GM12891 (cell line): ENCODE results near the gene PLVAP.
A peak's percentile ranks its signal among the peaks of the same experiment; 100 is the strongest.
"Not testable (repeated sequence)": the region's sequence is repeated elsewhere in the genome, so short reads cannot be mapped to it uniquely, and the experiment has no call there.

Experiments
- DNase-seq: peaks from one replicate; pipeline ENCODE4 v3.0.0; 2011; ENCODE audit warnings: low spot score; ENCODE audit not compliant: insufficient read length
- FAIRE-seq: peaks from 2 replicates; lab custom pipeline; 2011; peaks lifted over from hg19 to GRCh38; lab: Jason Lieb, UNC
- PAX5 ChIP-seq: IDR thresholded peaks from 2 replicates; pipeline ENCODE4 v1.6.1; 2011; ENCODE audit warnings: low read length, moderate library complexity, mild to moderate bottlenecking; ENCODE audit not compliant: insufficient read depth, severe bottlenecking
- POLR2A ChIP-seq: IDR thresholded peaks from 2 replicates; pipeline ENCODE4 v1.6.1; 2011; ENCODE audit warnings: low read depth, low read length, control low read depth
- POLR2AphosphoS5 ChIP-seq: IDR thresholded peaks from 2 replicates; pipeline ENCODE4 v1.6.1; 2011; ENCODE audit warnings: low read depth, low read length, control low read depth
- POU2F2 ChIP-seq: IDR thresholded peaks from 2 replicates; pipeline ENCODE4 v1.6.1; 2011; ENCODE audit warnings: low read depth, mild to moderate bottlenecking, control low read depth, low read length, moderate library complexity
- SPI1 ChIP-seq: IDR thresholded peaks from 2 replicates; pipeline ENCODE4 v1.6.1; 2011; ENCODE audit warnings: low read depth, low read length, control low read depth
- TAF1 ChIP-seq: IDR thresholded peaks from 2 replicates; pipeline ENCODE4 v1.6.1; 2011; ENCODE audit warnings: low read depth, low read length, control low read depth

The PLVAP gene

GRCh38 chr19:17385878-17386611 lies 8.9 kb upstream of the PLVAP start:
- TF ChIP-seq PAX5 = no peak
- TF ChIP-seq POU2F2 = no peak
- no peak for TF ChIP-seq POLR2A
- TF ChIP-seq POLR2AphosphoS5 = no peak
- no peak for TF ChIP-seq SPI1
- no peak for TF ChIP-seq TAF1
- FAIRE-seq (peak; percentile 85), DNase-seq (no peak)

GRCh38 chr19:17380426-17381138 lies 3.4 kb upstream of the PLVAP start:
- FAIRE-seq (no peak), DNase-seq (no peak)
- TF ChIP-seq POLR2A (no peak), PAX5 (no peak), SPI1 (no peak)

- DNase-seq = no peak
- FAIRE-seq = no peak
- no peak for TF ChIP-seq POLR2A
- TF ChIP-seq SPI1 = no peak
- TF ChIP-seq TAF1 = no peak
- TF ChIP-seq POU2F2 = no peak
- TF ChIP-seq PAX5 = no peak
- no peak for TF ChIP-seq POLR2AphosphoS5
These were observed 2.1 kb upstream of the PLVAP start for GRCh38 chr19:17379221-17379631.

GRCh38 chr19:17378271-17378670 lies 1.1 kb upstream of the PLVAP start:
- FAIRE-seq (peak; percentile 20), DNase-seq (no peak)
- TF ChIP-seq POLR2AphosphoS5 (no peak), SPI1 (no peak), PAX5 (no peak), POU2F2 (no peak), POLR2A (no peak), TAF1 (no peak)

GRCh38 chr19:17370026-17370587 lies 7.0 kb downstream of the PLVAP start:
- TF ChIP-seq PAX5 (no peak), SPI1 (peak; percentile 92), POLR2A (no peak), POU2F2 (peak; percentile 94), POLR2AphosphoS5 (no peak), TAF1 (no peak)
- DNase-seq = no peak
- peak; percentile 97 for FAIRE-seq

GRCh38 chr19:17365361-17365760 lies 11.8 kb downstream of the PLVAP start:
- no peak for TF ChIP-seq PAX5
- no peak for TF ChIP-seq SPI1
- no peak for TF ChIP-seq POU2F2
- no peak for TF ChIP-seq TAF1
- TF ChIP-seq POLR2AphosphoS5 = no peak
- TF ChIP-seq POLR2A = no peak
- no peak for DNase-seq
- FAIRE-seq = no peak

- not testable (repeated sequence) for DNase-seq, FAIRE-seq
These were observed 13.1 kb downstream of the PLVAP start for GRCh38 chr19:17363852-17364605.

- TF ChIP-seq POLR2A (no peak), PAX5 (no peak), POLR2AphosphoS5 (no peak), POU2F2 (no peak), TAF1 (no peak), SPI1 (no peak)
- FAIRE-seq (no peak), DNase-seq (no peak)
These were observed 17.0 kb downstream of the PLVAP start for GRCh38 chr19:17359905-17360800.

- DNase-seq (no peak), FAIRE-seq (no peak)
- TF ChIP-seq PAX5 (no peak), SPI1 (no peak), POLR2A (no peak), POU2F2 (no peak), TAF1 (no peak), POLR2AphosphoS5 (no peak)
These were observed 18.7 kb downstream of the PLVAP start for GRCh38 chr19:17358395-17358794.
